ENCODE measurements around the gene IBTK.

DNA sequence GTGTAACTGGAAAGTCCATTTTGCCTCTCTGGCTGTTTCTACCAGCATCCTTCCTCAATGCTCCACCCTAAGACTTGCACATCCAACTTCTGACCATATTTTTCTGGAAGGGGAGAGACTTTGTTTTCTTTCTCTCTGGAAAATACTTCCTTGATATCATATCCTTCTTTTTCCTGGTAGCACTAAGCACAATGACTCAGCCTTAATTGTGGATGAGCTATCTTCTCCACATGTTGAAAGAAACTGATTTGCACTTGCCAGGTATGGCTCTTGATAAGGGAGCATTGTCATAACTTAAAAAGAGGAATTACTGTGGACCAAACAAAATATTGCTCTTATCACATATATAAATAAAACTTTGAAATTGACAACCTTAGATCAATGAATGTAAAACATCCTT is 30.1 kb upstream of the IBTK start:
- TF ChIP-seq, protein P1, sequence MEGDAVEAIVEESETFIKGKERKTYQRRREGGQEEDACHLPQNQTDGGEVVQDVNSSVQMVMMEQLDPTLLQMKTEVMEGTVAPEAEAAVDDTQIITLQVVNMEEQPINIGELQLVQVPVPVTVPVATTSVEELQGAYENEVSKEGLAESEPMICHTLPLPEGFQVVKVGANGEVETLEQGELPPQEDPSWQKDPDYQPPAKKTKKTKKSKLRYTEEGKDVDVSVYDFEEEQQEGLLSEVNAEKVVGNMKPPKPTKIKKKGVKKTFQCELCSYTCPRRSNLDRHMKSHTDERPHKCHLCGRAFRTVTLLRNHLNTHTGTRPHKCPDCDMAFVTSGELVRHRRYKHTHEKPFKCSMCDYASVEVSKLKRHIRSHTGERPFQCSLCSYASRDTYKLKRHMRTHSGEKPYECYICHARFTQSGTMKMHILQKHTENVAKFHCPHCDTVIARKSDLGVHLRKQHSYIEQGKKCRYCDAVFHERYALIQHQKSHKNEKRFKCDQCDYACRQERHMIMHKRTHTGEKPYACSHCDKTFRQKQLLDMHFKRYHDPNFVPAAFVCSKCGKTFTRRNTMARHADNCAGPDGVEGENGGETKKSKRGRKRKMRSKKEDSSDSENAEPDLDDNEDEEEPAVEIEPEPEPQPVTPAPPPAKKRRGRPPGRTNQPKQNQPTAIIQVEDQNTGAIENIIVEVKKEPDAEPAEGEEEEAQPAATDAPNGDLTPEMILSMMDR (IDR thresholded peaks at IDR 0.05; ENCODE audit: insufficient read depth, low read length, poor library complexity, severe bottlenecking): no peak
- no peak for TF ChIP-seq EZH2phosphoT487 (conservative IDR thresholded peaks at IDR 0.05; ENCODE audit: low read length)
